ENCODE results near the gene PAN2. TPM values are rescaled to one million over a fixed set of nuclear protein-coding genes. Genes with fewer than 3 reads are reported as not detected.
"Not testable (repeated sequence)": the region's sequence is repeated elsewhere in the genome, so short reads cannot be mapped to it uniquely, and the experiment has no call there.

The PAN2 gene
- polyA plus RNA-seq, 1 donor = 45.1 TPM

GRCh38 chr12:56311003-56311402, 22.8 kb downstream of the PAN2 start:
- no peak for DNase-seq (ENCODE audit: low read depth)

- no peak for DNase-seq (ENCODE audit: low read depth)
These were observed 25.1 kb downstream of the PAN2 start for GRCh38 chr12:56308714-56309113.

GRCh38 chr12:56307221-56307965, 26.4 kb downstream of the PAN2 start:
- no peak for DNase-seq (ENCODE audit: low read depth)

DNA sequence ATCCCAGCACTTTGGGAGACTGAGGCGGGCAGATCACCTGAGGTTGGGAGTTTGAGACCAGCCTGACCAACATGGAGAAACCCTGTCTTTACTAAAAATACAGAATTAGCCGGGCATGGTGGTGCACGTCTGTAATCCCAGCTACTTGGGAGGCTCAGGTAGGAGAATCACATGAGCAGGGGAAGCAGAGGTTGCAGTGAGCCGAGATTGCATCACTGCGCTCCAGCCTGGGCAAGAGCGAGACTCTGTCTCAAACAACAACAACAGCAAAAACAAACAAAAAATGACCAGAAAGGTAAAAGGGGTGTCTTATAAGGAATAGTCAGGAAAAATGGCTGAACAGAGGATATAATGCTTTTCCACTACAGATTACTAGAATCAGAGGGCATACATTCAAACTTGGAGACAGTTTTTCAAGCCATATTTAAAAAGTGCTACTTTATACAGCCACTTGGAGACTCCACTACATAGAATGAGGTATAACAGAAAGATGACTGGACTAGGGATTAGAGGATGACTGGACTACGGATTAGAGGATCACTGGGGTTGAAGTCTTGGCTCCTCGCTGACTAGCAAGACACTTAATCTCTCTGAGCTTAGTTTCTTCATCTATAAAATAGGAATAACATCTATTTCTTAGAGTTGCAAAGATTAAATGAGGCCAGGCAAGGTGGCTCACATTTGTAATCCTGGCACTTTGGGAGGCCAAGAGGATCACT, 28.8 kb downstream of the PAN2 start:
- no peak for DNase-seq (ENCODE audit: low read depth)

GRCh38 chr12:56304276-56304675, 29.5 kb downstream of the PAN2 start:
- DNase-seq (ENCODE audit: low read depth) = no peak

- no peak for DNase-seq (ENCODE audit: low read depth)
These were observed 32.9 kb downstream of the PAN2 start for GRCh38 chr12:56300644-56301464.

- peak; percentile 89 for DNase-seq (ENCODE audit: low read depth)
These were observed 33.8 kb downstream of the PAN2 start, which contains the start of gene CS for GRCh38 chr12:56299853-56300643. Gene CS (minus strand): TSS chr12:56300330. CDS start chr12:56300201, 129 bp downstream.

DNA sequence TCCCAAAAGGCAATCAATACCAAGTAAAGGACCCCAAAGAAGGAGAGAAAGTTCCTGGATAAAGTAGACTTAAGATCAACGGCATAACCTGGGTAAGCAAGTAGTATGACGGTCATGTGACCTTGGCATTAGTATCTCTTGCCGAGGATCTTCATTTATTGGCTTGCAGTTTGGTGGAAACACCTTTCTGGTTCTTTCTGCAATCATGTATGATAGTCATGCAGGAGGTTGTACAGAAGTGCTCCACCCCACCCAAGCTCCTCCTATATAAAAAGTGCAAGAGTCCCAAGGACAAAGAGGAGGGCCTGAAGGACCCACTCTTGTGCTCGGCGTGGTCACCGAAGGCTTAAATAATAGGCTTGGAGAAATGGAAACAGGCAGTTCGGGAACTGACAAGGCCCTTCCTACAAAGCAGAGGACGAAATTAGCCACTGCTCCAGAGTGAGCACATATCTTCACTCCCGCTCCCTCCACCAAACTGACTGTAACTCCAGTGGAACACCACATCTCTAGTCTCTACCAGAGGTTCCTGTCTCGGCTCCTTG, 34.4 kb downstream of the PAN2 start:
- no peak for DNase-seq (ENCODE audit: low read depth)

DNA sequence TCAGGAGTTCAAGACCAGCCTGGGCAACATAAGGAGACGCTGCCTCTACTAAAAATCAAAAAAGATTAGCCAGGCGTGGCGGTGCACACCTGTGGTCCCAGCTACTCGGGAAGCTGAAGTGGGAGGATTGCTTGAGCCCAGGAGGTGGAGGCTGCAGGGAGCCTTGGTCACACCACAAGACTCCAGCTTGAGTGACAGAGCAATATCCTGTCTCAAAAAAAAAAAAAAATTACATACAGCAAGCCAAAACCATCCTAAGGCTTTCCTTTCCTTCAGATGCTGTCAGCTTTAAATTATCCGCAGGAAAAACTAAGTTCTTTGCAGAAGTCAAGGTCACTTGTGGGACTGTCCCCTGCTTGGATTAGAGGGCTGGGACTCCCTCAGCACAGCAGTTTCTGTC, 35.0 kb downstream of the PAN2 start:
- DNase-seq (ENCODE audit: low read depth) = no peak

DNA sequence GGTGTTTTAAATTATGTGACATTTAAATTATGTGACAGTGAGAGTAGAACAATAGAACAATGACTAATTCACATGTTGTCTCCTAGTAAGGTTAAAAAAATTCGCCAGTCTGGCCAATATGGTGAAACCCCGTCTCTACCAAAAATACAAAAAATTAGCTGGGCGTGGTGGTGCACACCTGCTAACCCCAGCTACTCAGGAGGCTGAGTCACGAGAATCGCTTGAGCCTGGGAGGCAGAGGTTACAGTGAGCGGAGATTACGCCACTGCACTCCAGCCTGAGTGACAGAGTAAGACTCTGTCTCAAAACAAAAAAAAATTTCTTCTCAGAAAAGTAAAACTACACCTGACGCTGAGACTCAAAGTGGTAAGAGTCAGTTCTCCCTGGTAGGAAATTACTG, 36.4 kb downstream of the PAN2 start:
- DNase-seq (ENCODE audit: low read depth) = no peak

DNA sequence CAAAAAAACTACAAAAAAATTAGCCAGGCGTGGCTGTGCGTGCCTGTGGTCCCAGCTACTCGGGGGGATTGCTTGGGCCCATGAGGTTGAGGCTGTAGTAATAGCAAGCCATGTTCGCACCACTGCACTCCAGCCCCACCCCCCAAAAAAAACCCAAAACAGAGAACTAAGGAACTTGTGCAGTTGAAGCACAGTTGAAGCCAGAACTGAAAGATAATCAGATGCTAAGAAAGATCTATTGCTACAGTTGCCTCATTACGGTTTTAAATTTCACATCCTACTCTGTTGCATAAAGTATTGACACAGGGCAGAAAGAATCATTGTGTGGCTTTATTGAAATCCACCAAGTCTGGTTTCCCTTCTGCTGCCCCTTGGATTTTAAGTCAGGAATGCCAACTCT, 37.5 kb downstream of the PAN2 start:
- no peak for DNase-seq (ENCODE audit: low read depth)

- DNase-seq (ENCODE audit: low read depth) = no peak
These were observed 40.0 kb downstream of the PAN2 start for GRCh38 chr12:56293795-56294194.

DNA sequence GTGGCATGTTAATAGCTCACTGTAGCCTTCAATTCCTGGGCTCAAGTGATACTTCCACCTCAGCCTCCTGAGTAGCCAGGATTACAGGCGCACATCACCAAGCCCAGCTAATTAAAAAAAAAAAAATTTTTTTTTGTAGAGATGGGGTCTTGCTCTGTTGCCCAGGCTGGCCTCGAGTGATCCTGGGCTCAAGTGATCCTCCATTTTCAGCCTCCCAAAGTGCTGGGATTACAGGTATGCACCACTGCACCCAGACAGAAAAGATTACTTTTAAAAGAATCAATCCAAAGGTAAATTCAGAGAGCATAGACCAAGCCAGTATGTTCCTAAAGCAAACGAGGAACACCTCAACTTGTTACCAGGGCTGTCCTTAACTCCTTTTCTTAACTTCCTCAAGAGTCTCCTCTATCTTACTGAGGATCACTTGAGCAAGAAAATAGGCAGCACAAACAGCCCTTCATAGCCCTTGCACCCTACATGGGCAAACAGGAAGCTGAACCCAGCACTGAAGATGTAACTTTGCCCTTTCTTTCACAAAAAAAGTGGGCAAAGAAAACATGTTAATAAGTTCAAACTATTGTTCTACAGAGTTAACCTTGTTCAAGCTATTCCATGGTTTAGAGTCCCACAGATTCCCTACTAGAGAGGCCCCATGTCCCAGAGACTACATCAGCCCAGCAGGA, 45.0 kb downstream of the PAN2 start:
- DNase-seq (ENCODE audit: low read depth) = no peak

DNA sequence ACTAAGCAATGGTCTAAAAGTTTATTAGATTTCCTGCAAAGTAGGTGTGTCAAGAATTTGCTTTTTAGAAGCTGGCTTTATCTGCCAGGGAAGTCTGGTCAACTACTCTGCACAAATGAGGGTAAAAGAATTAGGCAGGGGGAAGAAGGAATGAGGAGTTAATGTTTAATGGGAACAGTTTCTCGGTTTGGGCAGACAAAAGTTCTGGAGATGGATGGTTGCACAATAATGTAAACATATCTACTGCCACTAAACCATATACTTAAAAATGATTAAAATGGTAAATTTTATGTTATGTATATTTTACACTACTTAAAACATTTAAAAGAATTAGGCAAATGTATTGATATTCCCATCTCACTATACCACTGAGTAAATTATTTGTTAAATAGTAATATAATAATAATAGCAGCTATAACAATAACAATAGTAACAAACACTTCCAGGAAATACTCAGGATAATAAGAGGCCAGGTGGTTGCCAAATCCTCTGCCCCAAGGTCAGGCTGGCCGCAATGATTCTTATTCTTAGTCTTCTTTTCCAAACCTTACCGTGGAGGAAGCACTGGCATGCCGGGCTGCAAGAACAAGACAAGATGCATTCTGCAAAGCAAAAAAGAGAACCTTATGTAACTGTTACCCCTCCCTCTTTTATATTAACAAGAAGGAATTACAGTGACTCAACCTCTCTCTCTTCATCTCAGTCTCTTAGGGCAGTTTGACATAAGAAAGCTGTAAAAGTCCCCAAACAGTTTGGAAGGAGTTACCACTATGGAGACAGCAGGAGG, 47.6 kb downstream of the PAN2 start:
- no peak for DNase-seq (ENCODE audit: low read depth)

DNA sequence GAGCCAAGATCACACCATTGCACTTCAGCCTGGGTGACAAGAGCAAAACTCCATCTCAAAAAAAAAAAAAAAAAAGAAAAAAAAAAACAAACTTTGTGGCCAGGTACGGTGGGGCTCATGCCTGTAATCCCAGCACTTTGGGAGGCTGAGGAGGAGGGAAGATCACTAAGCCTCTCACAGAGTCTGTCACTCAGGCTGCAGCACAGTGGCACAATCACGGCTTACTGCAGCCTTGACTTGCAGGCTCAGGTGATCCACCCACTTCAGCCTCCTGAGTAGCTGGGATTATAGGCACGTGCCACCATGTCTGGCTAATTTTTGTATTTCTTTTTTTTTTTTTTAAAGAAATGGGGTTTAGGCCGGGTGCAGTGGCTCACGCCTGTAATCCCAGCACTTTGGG, 49.5 kb downstream of the PAN2 start:
- DNase-seq (ENCODE audit: low read depth) = not testable (repeated sequence)

DNA sequence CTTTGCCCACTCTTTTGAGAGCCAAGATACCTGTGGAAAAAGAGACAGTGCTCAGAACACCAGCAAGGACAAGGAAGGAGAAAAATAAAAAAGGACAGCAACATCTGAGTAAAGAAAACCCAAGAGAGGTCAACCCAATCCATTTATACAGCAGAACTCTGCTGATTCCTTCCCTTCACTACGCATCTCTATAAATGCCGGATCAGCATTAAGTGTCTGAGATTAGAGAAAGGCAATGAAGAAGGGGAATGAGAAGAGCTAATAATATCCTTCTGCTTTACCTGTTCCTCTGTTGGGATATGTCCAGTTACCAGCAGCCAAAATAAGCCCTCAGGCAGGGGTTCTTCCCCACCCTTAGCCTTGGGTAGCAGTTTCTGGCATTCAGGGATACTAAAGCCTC, 51.2 kb downstream of the PAN2 start:
- no peak for DNase-seq (ENCODE audit: low read depth)

DNA sequence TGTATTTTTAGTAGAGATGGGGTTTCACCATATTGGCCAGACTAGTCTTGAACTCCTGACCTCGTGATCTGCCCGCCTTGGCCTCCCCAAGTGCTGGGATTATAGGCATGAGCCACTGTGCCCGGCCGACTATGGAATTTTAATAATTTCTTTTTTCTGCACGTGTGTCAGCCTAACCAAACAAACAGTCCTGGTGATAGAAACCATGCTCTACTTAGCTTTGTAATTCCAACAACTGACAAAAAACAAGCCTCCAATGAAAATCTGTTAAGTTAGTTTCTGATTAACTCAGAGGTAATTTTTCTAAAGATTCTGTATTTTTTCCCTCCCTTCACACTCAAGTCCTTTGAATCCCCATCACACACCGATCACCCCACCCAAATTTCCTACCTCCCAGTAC, 51.8 kb downstream of the PAN2 start:
- DNase-seq (ENCODE audit: low read depth) = no peak

- DNase-seq (ENCODE audit: low read depth) = no peak
These were observed 53.0 kb downstream of the PAN2 start for GRCh38 chr12:56280849-56281248.

- DNase-seq (ENCODE audit: low read depth) = no peak
These were observed 54.9 kb downstream of the PAN2 start for GRCh38 chr12:56278905-56279304.

DNA sequence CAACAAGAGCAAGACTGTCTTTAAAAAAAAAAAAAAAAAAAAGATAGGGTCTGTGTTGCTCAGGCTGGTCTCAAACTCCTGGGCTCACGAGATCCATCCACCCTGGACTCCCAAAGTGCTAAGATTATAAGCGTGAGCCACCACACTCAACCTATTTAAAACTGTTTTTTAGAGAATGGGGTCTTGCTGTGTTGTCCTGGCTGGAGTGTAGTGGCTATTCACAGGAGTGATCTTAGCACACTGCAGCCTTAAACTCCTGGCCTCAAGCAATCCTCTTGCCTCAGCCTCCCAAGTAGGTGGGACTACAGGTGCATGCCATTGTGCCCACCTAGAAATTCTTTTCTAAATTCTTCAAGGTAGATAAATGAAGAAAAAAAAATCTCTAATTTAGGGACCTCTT, 59.5 kb downstream of the PAN2 start:
- DNase-seq (ENCODE audit: low read depth) = no peak
